Activated naive CD4-positive, alpha-beta T cell treated with anti-CD3 and anti-CD28 coated beads, Interleukin-2, amount 50 U/mL, for 16 hours (primary cell): ENCODE data around the gene LRIG3.
"Not testable (repeated sequence)": the region's sequence is repeated elsewhere in the genome, so short reads cannot be mapped to it uniquely, and the experiment has no call there.

Source experiments
- DNase-seq: peaks from one replicate; pipeline ENCODE4 v3.0.0-alpha.2; 2020

The LRIG3 gene

DNA sequence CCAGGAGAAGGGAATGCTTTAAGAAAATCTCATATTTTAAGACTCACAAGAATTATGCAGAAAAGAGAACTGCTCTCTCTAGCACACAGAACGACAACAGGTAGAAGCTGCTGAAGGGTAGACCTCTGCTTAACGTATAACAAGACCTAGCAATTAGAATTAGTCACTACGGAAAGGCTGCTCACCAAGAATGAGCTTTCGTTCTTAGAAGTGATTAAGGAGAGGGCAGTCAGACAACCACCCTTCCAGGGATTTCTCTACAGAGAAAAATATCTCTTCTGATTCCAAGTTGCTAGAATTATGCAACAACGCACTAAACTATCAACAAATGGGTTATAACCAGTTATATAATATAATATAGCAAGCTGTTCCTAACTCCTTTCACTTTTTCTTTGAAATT, 18.6 kb downstream of the LRIG3 start:
- DNase-seq: no peak

DNA sequence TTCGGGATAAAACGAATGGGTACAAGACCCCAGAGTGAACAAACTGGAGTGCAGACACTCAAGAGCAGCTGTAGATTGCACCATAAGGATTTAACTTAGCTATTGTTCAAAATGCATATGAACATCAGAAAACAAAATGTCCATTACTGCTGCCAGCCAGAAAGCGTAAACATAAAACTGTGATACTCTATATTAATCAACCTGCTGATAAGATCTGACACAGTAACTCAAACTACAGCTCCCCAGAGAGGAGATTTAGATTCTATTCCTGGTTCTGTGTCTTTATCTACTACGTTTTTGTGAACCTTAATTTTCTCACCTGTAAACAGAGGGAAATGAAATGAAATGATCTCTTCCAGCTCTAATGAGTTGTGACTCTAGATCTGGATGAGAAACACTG, 22.3 kb downstream of the LRIG3 start:
- DNase-seq: no peak

GRCh38 chr12:58896278-58896677, 24.0 kb downstream of the LRIG3 start:
- DNase-seq: no peak

DNA sequence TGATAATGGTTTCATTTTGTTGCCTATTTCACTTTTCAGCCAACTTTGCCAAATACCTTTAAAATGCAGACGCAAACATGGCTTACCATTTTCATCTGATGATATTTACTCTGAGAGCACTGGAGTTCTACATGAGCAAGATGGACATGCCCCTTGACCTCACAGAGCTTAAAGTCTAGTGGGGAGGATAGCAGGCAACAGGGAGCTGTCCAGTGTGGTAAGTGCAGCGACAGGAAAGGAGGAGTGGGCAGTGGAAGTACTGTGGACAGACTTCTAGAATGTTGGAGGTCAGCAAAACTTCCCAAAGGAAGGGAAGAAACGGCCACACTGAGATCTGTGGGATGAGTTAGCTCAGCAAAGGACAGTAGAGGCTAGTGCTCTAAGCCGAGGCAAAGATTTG, 25.3 kb downstream of the LRIG3 start:
- no peak for DNase-seq

DNA sequence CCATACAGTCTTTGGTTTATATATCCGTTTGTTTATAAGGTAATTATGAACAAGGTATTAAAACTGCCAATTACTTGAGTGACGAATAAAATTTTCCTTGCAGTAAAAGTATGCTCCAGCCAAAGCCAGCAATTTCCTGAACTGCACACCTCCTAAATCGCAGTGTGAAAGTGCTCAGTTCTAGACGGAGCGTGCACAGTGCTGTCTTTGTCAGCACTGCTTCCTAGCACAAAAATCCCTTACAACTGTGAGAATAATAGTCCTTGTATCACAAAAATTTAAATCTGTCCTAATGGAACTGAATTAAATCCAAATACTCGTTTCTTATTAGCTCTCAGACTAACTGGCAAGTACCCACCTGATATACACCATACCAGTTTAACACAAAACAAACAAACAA, 26.3 kb downstream of the LRIG3 start:
- DNase-seq: no peak

GRCh38 chr12:58893495-58893894, 26.8 kb downstream of the LRIG3 start:
- no peak for DNase-seq

DNA sequence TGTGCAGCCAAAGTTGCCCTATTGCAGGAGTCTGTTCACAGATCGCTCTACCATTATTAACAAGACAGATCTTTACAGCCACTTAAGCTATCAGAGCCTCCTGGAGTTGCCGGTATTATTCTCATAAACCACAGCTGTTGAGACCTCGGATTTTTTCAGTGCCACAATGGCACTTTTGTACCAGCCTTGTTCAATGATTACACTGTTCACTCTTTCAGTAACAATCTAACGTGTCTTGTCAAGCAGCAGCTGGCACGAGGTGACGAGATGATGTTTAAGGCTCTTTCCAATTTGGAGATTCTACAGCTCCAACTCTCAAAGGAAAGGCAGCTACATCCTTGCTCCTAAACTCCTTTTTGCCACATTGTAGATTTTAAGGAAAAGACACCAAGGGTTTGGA, 30.7 kb downstream of the LRIG3 start:
- no peak for DNase-seq

- DNase-seq: no peak
These were observed 32.0 kb downstream of the LRIG3 start for GRCh38 chr12:58888131-58888783.

DNA sequence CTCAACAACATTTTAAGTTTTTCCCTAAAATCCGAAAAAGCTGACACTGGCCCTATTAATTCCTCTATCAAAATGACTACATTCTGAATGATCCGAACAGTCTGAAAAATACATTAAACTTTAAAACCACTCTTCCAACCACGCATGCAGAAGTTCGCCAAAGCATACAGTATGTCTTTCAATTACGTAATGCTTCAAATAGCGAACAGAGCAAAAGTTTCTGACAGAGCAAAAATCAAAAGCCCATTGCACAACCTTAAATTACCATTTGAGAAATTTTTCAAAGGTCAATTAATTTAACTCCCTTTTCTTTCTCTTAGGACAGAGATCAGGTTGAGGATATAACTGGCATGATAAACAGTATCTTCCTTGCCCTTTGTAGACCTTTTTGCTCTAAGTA, 33.2 kb downstream of the LRIG3 start:
- no peak for DNase-seq

- no peak for DNase-seq
These were observed 33.8 kb downstream of the LRIG3 start for GRCh38 chr12:58886474-58886873.

DNA sequence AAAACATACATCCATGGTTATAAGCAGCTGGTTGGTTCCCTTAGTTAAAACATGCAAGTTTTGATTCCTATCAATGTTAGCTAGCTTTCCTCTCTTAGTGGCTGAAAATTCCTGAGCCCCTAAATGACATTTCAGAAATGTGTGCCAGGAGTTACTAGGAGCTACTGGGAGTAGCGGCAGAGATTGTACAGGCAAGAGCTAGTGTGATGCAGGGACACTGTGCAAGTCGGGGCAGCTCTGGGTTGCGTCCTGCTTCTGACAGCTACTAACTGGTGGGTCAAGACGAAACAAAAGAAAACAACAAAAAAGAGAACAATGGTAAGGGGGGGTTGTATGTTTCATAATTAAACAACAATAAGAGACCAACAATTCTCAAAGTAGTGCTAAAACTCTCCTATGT, 35.4 kb downstream of the LRIG3 start:
- DNase-seq: no peak

DNA sequence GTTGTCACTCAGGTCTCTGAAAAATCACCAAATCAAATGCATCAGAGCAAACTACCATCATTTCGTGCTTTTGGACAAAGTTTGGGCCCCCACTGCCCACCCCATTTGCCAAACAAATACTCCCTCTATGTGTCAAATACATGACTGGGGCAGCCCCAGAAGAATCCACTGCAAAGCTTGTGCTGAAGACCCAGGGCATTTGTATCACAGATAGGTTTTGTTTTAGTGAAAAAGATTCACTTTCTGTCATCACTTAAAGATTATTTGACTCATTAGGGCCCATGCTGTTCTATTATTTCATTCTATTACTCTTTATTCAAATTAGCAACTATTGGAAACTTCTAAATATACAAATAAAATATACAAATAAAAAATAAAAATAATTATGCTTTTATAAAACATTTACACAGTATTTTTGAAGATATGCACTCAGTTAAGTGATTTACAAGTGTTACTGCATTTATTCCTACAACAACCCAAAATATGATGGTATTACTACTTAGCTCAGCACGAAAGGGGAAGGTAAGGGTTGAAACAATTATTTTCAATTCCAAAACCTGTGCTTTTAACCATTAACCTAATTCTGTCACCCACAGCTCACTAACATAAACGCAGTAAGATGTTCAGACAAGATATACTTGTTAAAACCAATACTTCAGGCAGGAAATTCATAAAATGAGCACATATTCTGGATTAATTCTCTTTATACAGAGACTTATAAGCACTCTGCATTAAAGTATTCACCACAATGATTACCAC, 36.5 kb downstream of the LRIG3 start:
- DNase-seq: no peak

- no peak for DNase-seq
These were observed 37.5 kb downstream of the LRIG3 start for GRCh38 chr12:58882826-58883225.

- DNase-seq: no peak
These were observed 38.5 kb downstream of the LRIG3 start for GRCh38 chr12:58881816-58882215.

DNA sequence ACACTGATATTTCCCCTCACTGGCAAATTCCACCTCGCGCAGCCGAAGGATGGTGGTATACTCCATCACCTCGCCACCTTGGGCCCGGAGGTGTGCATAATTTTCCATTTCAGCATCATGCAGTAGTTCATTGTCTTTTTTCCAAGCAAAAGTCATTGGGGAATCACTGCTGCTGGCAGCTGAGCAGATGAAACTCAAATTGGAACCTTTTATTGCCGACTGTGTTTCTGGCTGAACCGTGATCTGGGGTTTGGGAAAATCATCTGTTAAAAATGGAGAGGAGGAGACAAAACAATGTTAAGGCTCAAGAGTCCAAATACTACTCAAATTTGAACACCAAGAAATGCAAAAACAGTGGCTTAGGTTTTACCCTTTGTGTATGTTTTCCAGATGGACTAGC, 39.7 kb downstream of the LRIG3 start:
- DNase-seq: no peak

GRCh38 chr12:58877243-58877743, 43.0 kb downstream of the LRIG3 start:
- DNase-seq: no peak

- DNase-seq: no peak
These were observed 46.8 kb downstream of the LRIG3 start for GRCh38 chr12:58873496-58873895.

- no peak for DNase-seq
These were observed 48.7 kb downstream of the LRIG3 start for GRCh38 chr12:58871556-58871955.

DNA sequence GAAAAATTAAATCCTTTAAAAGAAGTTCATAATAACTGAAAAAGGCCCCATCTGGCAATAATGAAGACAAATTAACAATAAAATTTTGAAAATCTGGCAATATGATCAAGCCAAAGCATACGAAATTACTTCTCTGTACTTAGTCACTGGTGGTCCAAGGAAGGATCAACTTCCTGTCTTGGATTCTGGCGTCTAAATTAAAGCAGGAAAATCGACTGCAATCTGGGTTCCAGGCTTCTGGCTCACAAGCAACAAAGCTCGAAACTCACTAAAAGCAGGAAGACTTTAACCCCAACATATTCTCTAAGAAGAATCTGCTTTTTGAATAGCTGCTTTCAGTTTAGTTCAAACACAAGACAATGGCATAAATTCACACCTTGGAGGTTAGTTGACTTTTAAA, 49.7 kb downstream of the LRIG3 start:
- DNase-seq: no peak

- DNase-seq: no peak
These were observed 59.5 kb downstream of the LRIG3 start for GRCh38 chr12:58860788-58861240.

- no peak for DNase-seq
These were observed 60.1 kb downstream of the LRIG3 start for GRCh38 chr12:58860056-58860787.

DNA sequence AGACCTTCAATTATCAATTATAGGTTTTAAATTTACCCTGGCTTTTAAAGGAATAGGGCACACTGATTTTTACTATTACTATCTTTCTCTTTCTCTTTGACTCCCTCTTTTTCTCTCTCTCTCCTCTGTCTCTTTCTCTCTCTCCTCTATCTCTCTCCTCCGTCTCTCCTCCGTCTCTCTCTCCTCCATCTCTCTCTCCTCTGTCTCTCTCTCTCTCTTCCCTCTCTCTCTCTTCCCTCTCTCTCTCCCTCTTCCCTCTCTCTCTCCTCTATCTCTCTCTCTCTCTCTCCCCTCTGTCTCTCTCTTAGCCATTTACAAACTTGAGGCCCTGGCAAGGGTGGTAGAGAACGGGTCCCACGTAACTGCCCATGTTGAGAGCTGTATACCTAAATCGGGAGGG, 62.3 kb downstream of the LRIG3 start:
- no peak for DNase-seq

GRCh38 chr12:58857206-58857605, 63.1 kb downstream of the LRIG3 start:
- DNase-seq: not testable (repeated sequence)

GRCh38 chr12:58855630-58856029, 64.7 kb downstream of the LRIG3 start:
- DNase-seq: not testable (repeated sequence)
